MCF 10A (cell line): ENCODE results near the gene CASP10. TPM values are rescaled to one million over a fixed set of nuclear protein-coding genes. Genes with fewer than 3 reads are reported as not detected.
A peak's percentile ranks its signal among the peaks of the same experiment; 100 is the strongest.

Experiments used
- BruUV-seq: library from RNA; stranded (reverse); fragments of 400-500 nt; replicated peaks from 2 replicates; lab custom pipeline; 2021; lab: Mats Ljungman, UMichigan
- CTCF ChIA-PET: fragments of 300-600 bp; sonication (Branson Sonifier 250); formaldehyde crosslinking; extraction: SDS; loops from one replicate; lab custom pipeline; 2021; ENCODE audit warnings: antibody characterized with exemption, inconsistent platforms; lab: Yijun Ruan, JAX
- POLR2A ChIA-PET: fragments of 300-600, 350-650 bp; sonication (Branson Sonifier 250); formaldehyde crosslinking; extraction: SDS; loops from one replicate; lab custom pipeline; 2020; ENCODE audit warnings: antibody characterized with exemption, inconsistent platforms; lab: Yijun Ruan, JAX
- DNase-seq: peaks from one replicate; pipeline ENCODE4 v3.0.0-alpha.2; 2018; ENCODE audit not compliant: unreplicated experiment
- H3K27ac Mint-ChIP-seq: one replicate; pipeline ENCODE4 v1.8.0; 2022; ENCODE audit warnings: mild to moderate bottlenecking, low read depth, mixed read lengths; ENCODE audit not compliant: unreplicated experiment
- H3K27me3 Mint-ChIP-seq: one replicate; pipeline ENCODE4 v1.8.0; 2022; ENCODE audit warnings: mixed read lengths; ENCODE audit not compliant: insufficient read depth, unreplicated experiment
- H3K36me3 Mint-ChIP-seq: one replicate; pipeline ENCODE4 v1.8.0; 2022; ENCODE audit warnings: mild to moderate bottlenecking, moderate library complexity, mixed read lengths; ENCODE audit not compliant: insufficient read depth, unreplicated experiment
- H3K4me1 Mint-ChIP-seq: one replicate; pipeline ENCODE4 v1.8.0; 2022; ENCODE audit warnings: mixed read lengths; ENCODE audit not compliant: insufficient read depth, unreplicated experiment
- H3K4me3 Mint-ChIP-seq: one replicate; pipeline ENCODE4 v1.8.0; 2022; ENCODE audit warnings: mild to moderate bottlenecking, moderate library complexity, mixed read lengths; ENCODE audit not compliant: unreplicated experiment
- H3K9me3 Mint-ChIP-seq: one replicate; pipeline ENCODE4 v1.8.0; 2022; ENCODE audit warnings: mixed read lengths; ENCODE audit not compliant: unreplicated experiment
- intact Hi-C: fragments of 100-400 bp; cut with micrococcal nuclease; formaldehyde crosslinking; loops from 2 replicates; pipeline ENCODE4 v1.14.1; 2022
- total RNA-seq: library from RNA; stranded (reverse); gene quantifications from 2 replicates; pipeline ENCODE4 v1.2.3, GENCODE V29; 2022
- TF ChIP-seq, protein P1 (sequence below): fragments of 200-600 bp; IDR thresholded peaks from one replicate; pipeline ENCODE4 v1.8.0; 2022; ENCODE audit warnings: antibody characterized with exemption, mild to moderate bottlenecking; ENCODE audit not compliant: unreplicated experiment

Gene CASP10
- total RNA-seq, 1 experiment from 2014 or later: 0.19 TPM

DNA sequence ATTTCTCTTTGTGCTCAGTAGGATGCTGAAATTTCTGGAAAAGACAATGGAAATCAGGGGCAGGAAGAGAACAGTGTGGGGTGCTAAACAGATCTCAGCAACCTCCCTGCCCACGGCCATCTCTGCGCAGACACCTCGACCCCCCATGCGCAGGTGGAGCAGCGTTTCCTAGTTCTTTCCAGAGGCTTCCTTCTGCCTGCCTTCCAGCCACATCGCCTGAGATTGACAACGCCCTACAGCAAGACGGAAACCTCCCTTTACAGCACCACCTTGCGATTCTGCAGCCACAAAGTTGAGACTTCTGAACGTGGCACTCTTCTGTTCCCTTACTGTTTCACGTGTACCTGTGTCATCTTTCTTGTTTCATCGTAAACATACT is 46.0 kb downstream of the CASP10 start:
- BruUV-seq: no TSS peak
- Mint-ChIP-seq H3K36me3 (peaks cover 5% of the 10 kb centered on the region), H3K27me3 (no peaks in the 10 kb centered on the region), H3K4me3 (no peak overlapping the region), H3K4me1 (peaks cover 21% of the 10 kb centered on the region), H3K9me3 (no peaks in the 10 kb centered on the region), H3K27ac (no peak overlapping the region)
- ChIA-PET CTCF (no interaction called here), POLR2A (interaction anchor here (0.7 to 1.4 kb wide), 2 partner anchors 9 to 159 kb away, joined by 3 read pairs; no protein-coding TSS in a partner anchor)
- no peak for DNase-seq
- TF ChIP-seq, protein P1, sequence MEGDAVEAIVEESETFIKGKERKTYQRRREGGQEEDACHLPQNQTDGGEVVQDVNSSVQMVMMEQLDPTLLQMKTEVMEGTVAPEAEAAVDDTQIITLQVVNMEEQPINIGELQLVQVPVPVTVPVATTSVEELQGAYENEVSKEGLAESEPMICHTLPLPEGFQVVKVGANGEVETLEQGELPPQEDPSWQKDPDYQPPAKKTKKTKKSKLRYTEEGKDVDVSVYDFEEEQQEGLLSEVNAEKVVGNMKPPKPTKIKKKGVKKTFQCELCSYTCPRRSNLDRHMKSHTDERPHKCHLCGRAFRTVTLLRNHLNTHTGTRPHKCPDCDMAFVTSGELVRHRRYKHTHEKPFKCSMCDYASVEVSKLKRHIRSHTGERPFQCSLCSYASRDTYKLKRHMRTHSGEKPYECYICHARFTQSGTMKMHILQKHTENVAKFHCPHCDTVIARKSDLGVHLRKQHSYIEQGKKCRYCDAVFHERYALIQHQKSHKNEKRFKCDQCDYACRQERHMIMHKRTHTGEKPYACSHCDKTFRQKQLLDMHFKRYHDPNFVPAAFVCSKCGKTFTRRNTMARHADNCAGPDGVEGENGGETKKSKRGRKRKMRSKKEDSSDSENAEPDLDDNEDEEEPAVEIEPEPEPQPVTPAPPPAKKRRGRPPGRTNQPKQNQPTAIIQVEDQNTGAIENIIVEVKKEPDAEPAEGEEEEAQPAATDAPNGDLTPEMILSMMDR: no peak
- intact Hi-C loops: no loop called here

DNA sequence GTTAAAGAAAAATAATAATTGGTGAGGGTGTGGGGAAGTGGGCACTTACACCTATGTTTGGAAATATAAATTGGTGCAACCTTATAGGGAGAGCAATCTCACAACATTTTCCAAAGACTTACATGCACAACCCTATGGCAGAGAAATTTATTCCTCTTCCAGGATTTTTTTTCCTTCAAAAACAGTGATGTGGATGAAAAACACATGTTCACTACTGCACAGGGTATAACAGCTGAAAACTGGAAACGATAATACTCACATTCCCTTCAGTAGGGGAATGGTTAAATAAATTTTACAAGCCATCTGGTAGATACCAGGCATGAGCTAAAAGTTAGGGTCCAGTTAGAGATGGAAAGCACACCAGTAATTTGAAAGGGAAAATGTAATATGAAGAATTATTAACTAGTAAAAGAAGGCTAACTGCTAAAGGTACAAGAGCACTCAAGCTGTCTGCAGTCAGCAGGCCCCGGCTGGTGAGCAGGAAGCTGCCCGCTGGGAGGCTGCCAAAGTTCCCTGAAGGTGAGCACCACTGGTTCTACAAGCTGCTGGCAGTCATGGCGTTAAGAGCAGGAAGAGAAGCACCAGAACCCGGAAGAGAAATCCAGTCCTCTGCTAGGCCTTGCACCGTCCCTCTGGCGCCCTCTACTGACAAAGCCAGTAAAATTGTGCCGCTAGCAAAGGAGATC is 49.0 kb downstream of the CASP10 start:
- TSS peak; percentile 56 for BruUV-seq

DNA sequence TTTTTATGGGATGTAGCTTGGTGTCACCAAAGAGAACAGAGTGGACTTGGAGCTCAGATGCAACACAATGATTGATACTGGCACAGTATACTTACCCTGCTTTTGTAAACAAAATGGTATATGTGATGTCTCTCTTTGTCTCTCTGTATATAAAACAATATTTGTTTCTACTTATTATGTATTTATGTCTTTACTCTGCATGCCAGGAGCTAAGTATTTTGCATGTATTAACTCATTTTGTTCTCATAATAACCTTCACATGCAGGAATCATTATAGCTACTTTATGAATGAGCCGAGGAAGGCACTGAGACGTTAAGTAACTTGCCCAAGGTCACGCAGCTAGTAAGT is 49.5 kb downstream of the CASP10 start:
- Mint-ChIP-seq H3K27me3 (no peaks in the 10 kb centered on the region), H3K4me3 (peak overlapping the region; percentile 94), H3K27ac (peak overlapping the region; percentile 63), H3K9me3 (no peaks in the 10 kb centered on the region), H3K36me3 (peaks cover 16% of the 10 kb centered on the region), H3K4me1 (peaks cover 26% of the 10 kb centered on the region)
- ChIA-PET CTCF (interaction anchor here (0.6 to 3.2 kb wide), 63 partner anchors 12 to 1104 kb away, joined by 3 to 56 read pairs (median 4); partner anchors contain the start of genes CASP10, CASP8, CFLAR and NDUFB3), POLR2A (interaction anchor here (0.6 to 3.5 kb wide), 25 partner anchors 9 to 1117 kb away, joined by 3 to 82 read pairs (median 7); partner anchors contain the start of genes ALS2, CASP10, CASP8 and CFLAR)
- no TSS peak for BruUV-seq
- intact Hi-C loops: loop anchor here (2.0 to 10.0 kb wide), 6 partner anchors 116 to 562 kb away; partner anchors contain the start of genes CFLAR, HYCC2, ORC2 and STRADB
- DNase-seq: no peak
- TF ChIP-seq, protein P1: no peak

More for the DNA sequence above, 49.0 kb downstream of the CASP10 start:
- intact Hi-C loops: loop anchor here (2.0 to 10.0 kb wide), 6 partner anchors 115 to 563 kb away; partner anchors contain the start of genes CFLAR, HYCC2, ORC2 and STRADB
- no peaks in the 10 kb centered on the region for H3K9me3 Mint-ChIP-seq
- no peaks in the 10 kb centered on the region for H3K27me3 Mint-ChIP-seq
- peaks cover 30% of the 10 kb centered on the region for H3K4me1 Mint-ChIP-seq
- H3K36me3 Mint-ChIP-seq: peaks cover 12% of the 10 kb centered on the region
- DNase-seq: peak; percentile 96
- ChIA-PET CTCF (interaction anchor here (0.6 to 3.2 kb wide), 64 partner anchors 11 to 1105 kb away, joined by 3 to 56 read pairs (median 4); partner anchors contain the start of genes CASP10, CASP8, CFLAR and NDUFB3), POLR2A (interaction anchor here (0.6 to 3.5 kb wide), 24 partner anchors 8 to 1006 kb away, joined by 3 to 82 read pairs (median 8); partner anchors contain the start of genes ALS2, CASP10, CASP8 and CFLAR)
- peak overlapping the region; percentile 94 for H3K4me3 Mint-ChIP-seq
- TF ChIP-seq, protein P1: peak; percentile 89
- H3K27ac Mint-ChIP-seq: peak overlapping the region; percentile 63
